Measurements from ENCODE around the gene MAML3.
A peak's percentile ranks its signal among the peaks of the same experiment; 100 is the strongest.

Gene MAML3

DNA sequence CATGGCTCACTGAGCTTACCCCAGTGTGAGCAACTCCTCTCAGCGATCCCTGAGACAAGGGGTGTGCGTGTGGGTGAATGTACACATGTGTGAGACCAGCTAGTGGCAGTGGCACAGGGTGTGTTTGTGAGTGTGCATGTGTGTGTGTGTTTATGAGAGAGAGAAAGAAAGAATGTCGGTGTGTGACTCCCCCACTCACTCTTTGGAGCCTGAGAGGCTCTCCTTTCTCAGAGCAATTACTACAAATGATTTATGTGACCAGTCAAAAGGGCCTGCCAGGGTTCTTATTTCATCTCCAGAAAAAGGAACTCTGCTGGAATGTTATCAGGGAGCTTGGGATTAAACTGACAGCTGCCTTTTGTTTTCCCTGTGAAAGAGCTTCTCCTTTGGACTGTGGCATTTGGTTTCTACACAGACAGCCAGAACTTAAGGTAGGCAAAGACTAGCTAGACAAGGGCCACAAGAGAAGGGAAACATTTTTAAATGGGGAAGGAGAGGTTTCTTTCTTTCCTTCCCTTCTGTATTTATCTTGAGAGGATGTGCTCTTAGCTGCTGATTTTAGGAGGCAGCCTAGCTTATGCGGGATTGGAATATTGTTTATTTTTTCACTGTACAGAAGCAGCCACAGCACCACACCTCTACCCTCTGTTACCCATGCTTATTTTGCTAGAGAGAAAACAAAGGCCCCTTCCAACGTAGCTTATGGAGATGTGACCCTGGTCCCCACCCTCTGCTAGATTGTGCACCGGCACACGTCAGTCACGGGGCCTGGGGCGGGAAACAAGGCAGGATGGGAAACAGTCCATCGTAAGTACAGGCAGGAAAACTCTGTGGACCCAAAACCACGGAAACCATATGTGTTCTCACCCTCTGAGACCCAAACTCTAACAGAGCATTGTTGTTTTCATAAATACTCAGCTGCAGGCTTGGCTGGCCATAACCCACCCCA is 344.9 kb downstream of the MAML3 start:
- no peak for DNase-seq
- Histone ChIP-seq H3K9me3 (peaks cover 7% of the 10 kb centered on the region), H3K4me3 (ENCODE audit: low read depth, low read length) (no peak overlapping the region), H3K4me1 (peaks cover 23% of the 10 kb centered on the region), H3K27me3 (no peaks in the 10 kb centered on the region), H3K36me3 (no peaks in the 10 kb centered on the region)
- TF ChIP-seq, protein P1, sequence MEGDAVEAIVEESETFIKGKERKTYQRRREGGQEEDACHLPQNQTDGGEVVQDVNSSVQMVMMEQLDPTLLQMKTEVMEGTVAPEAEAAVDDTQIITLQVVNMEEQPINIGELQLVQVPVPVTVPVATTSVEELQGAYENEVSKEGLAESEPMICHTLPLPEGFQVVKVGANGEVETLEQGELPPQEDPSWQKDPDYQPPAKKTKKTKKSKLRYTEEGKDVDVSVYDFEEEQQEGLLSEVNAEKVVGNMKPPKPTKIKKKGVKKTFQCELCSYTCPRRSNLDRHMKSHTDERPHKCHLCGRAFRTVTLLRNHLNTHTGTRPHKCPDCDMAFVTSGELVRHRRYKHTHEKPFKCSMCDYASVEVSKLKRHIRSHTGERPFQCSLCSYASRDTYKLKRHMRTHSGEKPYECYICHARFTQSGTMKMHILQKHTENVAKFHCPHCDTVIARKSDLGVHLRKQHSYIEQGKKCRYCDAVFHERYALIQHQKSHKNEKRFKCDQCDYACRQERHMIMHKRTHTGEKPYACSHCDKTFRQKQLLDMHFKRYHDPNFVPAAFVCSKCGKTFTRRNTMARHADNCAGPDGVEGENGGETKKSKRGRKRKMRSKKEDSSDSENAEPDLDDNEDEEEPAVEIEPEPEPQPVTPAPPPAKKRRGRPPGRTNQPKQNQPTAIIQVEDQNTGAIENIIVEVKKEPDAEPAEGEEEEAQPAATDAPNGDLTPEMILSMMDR (IDR thresholded peaks at IDR 0.05; ENCODE audit: low read depth, low read length) = no peak

DNA sequence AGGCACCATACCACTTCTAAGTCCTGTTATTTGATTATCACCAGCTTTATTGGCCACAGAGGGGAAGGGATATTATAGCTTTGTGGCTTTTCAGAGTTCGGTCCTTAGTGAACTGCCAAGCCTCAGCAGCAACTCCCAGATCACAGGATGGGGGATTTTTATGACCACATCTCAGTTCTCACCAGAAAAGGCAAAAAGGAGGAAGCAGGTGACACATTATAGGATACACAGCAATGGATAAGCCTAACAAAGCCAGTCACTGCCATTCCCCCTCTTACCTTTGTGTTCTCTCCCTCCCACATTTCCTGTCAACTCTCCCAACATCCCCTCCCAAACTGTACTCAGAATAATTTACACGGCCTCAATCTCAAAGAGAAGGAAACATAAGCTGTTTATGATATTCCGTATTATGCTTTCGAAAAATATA is 345.6 kb downstream of the MAML3 start:
- DNase-seq = no peak
- H3K27me3 ChIP-seq = no peaks in the 10 kb centered on the region
- H3K36me3 ChIP-seq = no peaks in the 10 kb centered on the region
- H3K4me1 ChIP-seq = peaks cover 18% of the 10 kb centered on the region
- peaks cover 7% of the 10 kb centered on the region for H3K9me3 ChIP-seq
- TF ChIP-seq, protein P1 (IDR thresholded peaks at IDR 0.05; ENCODE audit: low read depth, low read length) = peak; percentile 8; the same call in 1 of the 2 replicates
- no peak overlapping the region for H3K4me3 ChIP-seq (ENCODE audit: low read depth, low read length)

DNA sequence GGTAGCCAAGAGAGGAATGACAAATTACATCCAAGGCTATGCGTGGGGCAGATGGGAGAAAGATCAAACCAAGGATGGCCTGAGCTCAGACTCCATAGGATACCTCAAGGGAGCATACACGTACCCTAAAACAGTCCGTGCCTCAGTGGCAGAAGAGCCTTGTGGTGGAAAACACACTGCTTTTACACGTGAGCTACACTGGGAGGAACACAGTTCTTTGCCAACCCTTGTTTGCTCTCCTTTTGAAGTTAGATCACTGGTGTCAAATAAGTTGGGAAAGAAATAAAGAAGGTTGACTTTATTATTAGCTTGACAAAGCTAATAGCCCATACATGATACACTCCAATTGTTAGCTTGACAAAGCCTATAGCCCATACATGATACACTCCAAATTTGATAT is 346.5 kb downstream of the MAML3 start:
- Histone ChIP-seq H3K4me3 (ENCODE audit: low read depth, low read length) (no peak overlapping the region), H3K36me3 (no peaks in the 10 kb centered on the region), H3K4me1 (peaks cover 18% of the 10 kb centered on the region), H3K27me3 (no peaks in the 10 kb centered on the region), H3K9me3 (peaks cover 7% of the 10 kb centered on the region)
- no peak for DNase-seq
- TF ChIP-seq, protein P1 (IDR thresholded peaks at IDR 0.05; ENCODE audit: low read depth, low read length) = no peak

DNA sequence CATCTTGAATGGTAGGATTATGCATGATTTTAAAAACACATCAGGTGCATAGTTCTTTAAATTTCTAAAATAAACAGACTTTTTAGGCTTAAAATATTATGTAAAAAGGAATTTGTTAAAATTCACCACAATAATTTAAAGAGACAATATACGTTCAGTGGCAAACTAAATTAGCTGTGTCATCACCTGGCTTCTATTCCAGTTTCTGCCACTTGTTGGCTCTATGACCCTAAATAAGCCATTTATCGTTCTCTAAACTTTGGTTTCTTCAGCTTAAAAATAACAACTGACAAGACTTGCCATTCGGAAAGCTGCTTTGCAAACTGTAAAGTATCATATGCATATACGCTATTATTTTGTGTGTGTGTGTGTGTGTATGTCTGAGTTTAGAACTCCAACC is 347.1 kb downstream of the MAML3 start:
- H3K4me3 ChIP-seq (ENCODE audit: low read depth, low read length) = no peak overlapping the region
- TF ChIP-seq, protein P1 (IDR thresholded peaks at IDR 0.05; ENCODE audit: low read depth, low read length) = no peak
- H3K36me3 ChIP-seq = no peaks in the 10 kb centered on the region
- no peaks in the 10 kb centered on the region for H3K27me3 ChIP-seq
- DNase-seq = no peak
- peaks cover 21% of the 10 kb centered on the region for H3K4me1 ChIP-seq
- H3K9me3 ChIP-seq = peaks cover 7% of the 10 kb centered on the region

DNA sequence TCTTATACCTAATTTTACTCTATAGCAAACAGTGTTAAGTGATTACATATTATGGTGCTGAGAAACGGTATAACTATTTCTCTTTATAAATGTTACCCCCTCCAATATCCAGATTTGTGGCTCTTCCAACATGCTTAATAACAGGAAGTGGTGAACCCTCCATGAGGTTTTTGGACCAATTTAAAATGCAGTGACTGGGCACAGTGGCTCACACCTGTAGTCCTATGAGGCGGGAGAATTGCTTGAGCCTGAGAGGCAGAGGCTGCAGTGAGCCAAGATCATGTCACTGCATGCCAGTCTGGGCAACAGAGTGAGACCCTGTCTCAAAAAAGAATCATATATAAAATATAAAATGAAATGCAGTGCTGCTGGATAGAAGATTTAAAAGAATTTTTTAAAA is 351.1 kb downstream of the MAML3 start:
- no peak for DNase-seq
- no peaks in the 10 kb centered on the region for H3K9me3 ChIP-seq
- no peaks in the 10 kb centered on the region for H3K36me3 ChIP-seq
- H3K4me3 ChIP-seq (ENCODE audit: low read depth, low read length) = no peak overlapping the region
- no peaks in the 10 kb centered on the region for H3K27me3 ChIP-seq
- H3K4me1 ChIP-seq = peaks cover 25% of the 10 kb centered on the region
- TF ChIP-seq, protein P1 (IDR thresholded peaks at IDR 0.05; ENCODE audit: low read depth, low read length) = no peak

DNA sequence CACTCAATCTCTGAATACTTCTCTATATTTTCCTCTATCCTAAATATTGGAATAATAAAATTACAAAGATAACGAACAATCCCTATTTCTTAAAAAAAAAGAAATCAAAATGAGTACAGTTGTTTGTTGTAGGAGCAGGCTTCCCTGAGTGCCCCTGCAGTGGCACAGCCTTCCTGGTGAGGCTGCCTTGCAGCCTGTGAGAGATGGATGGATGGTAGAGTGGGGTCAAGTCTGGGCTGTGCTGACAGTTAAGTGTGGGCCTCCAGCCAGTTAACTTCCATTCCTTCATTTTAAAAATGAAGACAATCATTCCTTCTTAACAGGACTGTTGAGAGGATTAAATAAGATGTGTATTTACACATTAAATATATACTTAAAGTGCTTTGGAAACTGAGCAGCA is 351.5 kb downstream of the MAML3 start:
- Histone ChIP-seq H3K4me1 (peaks cover 23% of the 10 kb centered on the region), H3K36me3 (no peaks in the 10 kb centered on the region), H3K9me3 (no peaks in the 10 kb centered on the region), H3K27me3 (no peaks in the 10 kb centered on the region), H3K4me3 (ENCODE audit: low read depth, low read length) (no peak overlapping the region)
- DNase-seq = no peak
- TF ChIP-seq, protein P1 (IDR thresholded peaks at IDR 0.05; ENCODE audit: low read depth, low read length) = no peak

Data from BE2C (cell line).